Measurements from ENCODE around the gene B4GALT6.

Gene B4GALT6

GRCh38 chr18:31701744-31702143 lies 17.4 kb upstream of the B4GALT6 start:
- peaks cover 3% of the 10 kb centered on the region for H3K9me3 Mint-ChIP-seq
- no peak overlapping the region for H3K27ac Mint-ChIP-seq
- H3K27me3 Mint-ChIP-seq, result peaks cover 17% of the 10 kb centered on the region
- no peak overlapping the region for H3K4me3 Mint-ChIP-seq
- H3K4me1 Mint-ChIP-seq, result no peaks in the 10 kb centered on the region
- no peaks in the 10 kb centered on the region for H3K36me3 Mint-ChIP-seq
- ATAC-seq, result no peak

GRCh38 chr18:31700990-31701389 lies 16.6 kb upstream of the B4GALT6 start:
- H3K4me1 Mint-ChIP-seq, result no peaks in the 10 kb centered on the region
- ATAC-seq, result no peak
- no peak overlapping the region for H3K4me3 Mint-ChIP-seq
- H3K27ac Mint-ChIP-seq, result no peak overlapping the region
- peaks cover 3% of the 10 kb centered on the region for H3K9me3 Mint-ChIP-seq
- H3K27me3 Mint-ChIP-seq, result peaks cover 21% of the 10 kb centered on the region
- no peaks in the 10 kb centered on the region for H3K36me3 Mint-ChIP-seq

GRCh38 chr18:31697351-31698298 lies 13.2 kb upstream of the B4GALT6 start:
- no peak for ATAC-seq
- Mint-ChIP-seq H3K4me3 (no peak overlapping the region), H3K27me3 (peaks cover 32% of the 10 kb centered on the region), H3K4me1 (no peaks in the 10 kb centered on the region), H3K9me3 (peaks cover 3% of the 10 kb centered on the region), H3K27ac (no peak overlapping the region), H3K36me3 (no peaks in the 10 kb centered on the region)

GRCh38 chr18:31695989-31696388 lies 11.6 kb upstream of the B4GALT6 start:
- H3K9me3 Mint-ChIP-seq, result peaks cover 3% of the 10 kb centered on the region
- H3K4me1 Mint-ChIP-seq, result no peaks in the 10 kb centered on the region
- H3K4me3 Mint-ChIP-seq, result no peak overlapping the region
- H3K27ac Mint-ChIP-seq, result no peak overlapping the region
- no peaks in the 10 kb centered on the region for H3K36me3 Mint-ChIP-seq
- no peak for ATAC-seq
- H3K27me3 Mint-ChIP-seq, result peaks cover 32% of the 10 kb centered on the region

GRCh38 chr18:31694297-31694696 lies 9.9 kb upstream of the B4GALT6 start:
- Mint-ChIP-seq H3K36me3 (no peaks in the 10 kb centered on the region), H3K27ac (no peak overlapping the region), H3K4me3 (no peak overlapping the region), H3K27me3 (peaks cover 32% of the 10 kb centered on the region), H3K4me1 (no peaks in the 10 kb centered on the region), H3K9me3 (peaks cover 3% of the 10 kb centered on the region)
- ATAC-seq, result no peak

- no peak overlapping the region for H3K4me3 Mint-ChIP-seq
- peaks cover 9% of the 10 kb centered on the region for H3K4me1 Mint-ChIP-seq
- H3K36me3 Mint-ChIP-seq, result no peaks in the 10 kb centered on the region
- H3K27me3 Mint-ChIP-seq, result peaks cover 11% of the 10 kb centered on the region
- no peak overlapping the region for H3K27ac Mint-ChIP-seq
- H3K9me3 Mint-ChIP-seq, result no peaks in the 10 kb centered on the region
- no peak for ATAC-seq
Observed at GRCh38 chr18:31688606-31689005, 4.2 kb upstream of the B4GALT6 start.

- Mint-ChIP-seq H3K9me3 (no peaks in the 10 kb centered on the region), H3K4me1 (peaks cover 9% of the 10 kb centered on the region), H3K36me3 (no peaks in the 10 kb centered on the region), H3K4me3 (no peak overlapping the region), H3K27me3 (peaks cover 14% of the 10 kb centered on the region), H3K27ac (no peak overlapping the region)
- no peak for ATAC-seq
Observed at GRCh38 chr18:31686986-31687928, 2.9 kb upstream of the B4GALT6 start.

GRCh38 chr18:31686572-31686971 lies 2.2 kb upstream of the B4GALT6 start:
- Mint-ChIP-seq H3K27me3 (peaks cover 17% of the 10 kb centered on the region), H3K4me1 (peaks cover 9% of the 10 kb centered on the region), H3K36me3 (no peaks in the 10 kb centered on the region), H3K4me3 (no peak overlapping the region), H3K27ac (no peak overlapping the region), H3K9me3 (no peaks in the 10 kb centered on the region)
- ATAC-seq, result no peak

- Mint-ChIP-seq H3K9me3 (no peaks in the 10 kb centered on the region), H3K36me3 (no peaks in the 10 kb centered on the region), H3K4me1 (peaks cover 9% of the 10 kb centered on the region), H3K4me3 (peak overlapping the region; percentile 79), H3K27ac (no peak overlapping the region), H3K27me3 (peaks cover 29% of the 10 kb centered on the region)
- peak; percentile 83 for ATAC-seq
Observed at GRCh38 chr18:31685097-31686082, 1.0 kb upstream of the B4GALT6 start.

- Mint-ChIP-seq H3K4me1 (peaks cover 9% of the 10 kb centered on the region), H3K27me3 (peaks cover 36% of the 10 kb centered on the region)
- ATAC-seq, result no peak
Observed at GRCh38 chr18:31683968-31684278, 458 bp downstream of the B4GALT6 start.

GRCh38 chr18:31683106-31683505 lies 1.3 kb downstream of the B4GALT6 start:
- no peak for ATAC-seq
- Mint-ChIP-seq H3K36me3 (no peaks in the 10 kb centered on the region), H3K4me1 (peaks cover 9% of the 10 kb centered on the region), H3K4me3 (no peak overlapping the region), H3K27ac (no peak overlapping the region), H3K27me3 (peaks cover 36% of the 10 kb centered on the region), H3K9me3 (no peaks in the 10 kb centered on the region)

More at GRCh38 chr18:31683968-31684278, 458 bp downstream of the B4GALT6 start:
- H3K27ac Mint-ChIP-seq, result peak overlapping the region; percentile 62
- H3K4me3 Mint-ChIP-seq, result peak overlapping the region; percentile 90
- no peaks in the 10 kb centered on the region for H3K9me3 Mint-ChIP-seq
- no peaks in the 10 kb centered on the region for H3K36me3 Mint-ChIP-seq

GRCh38 chr18:31680831-31681568 lies 3.4 kb downstream of the B4GALT6 start:
- ATAC-seq, result no peak
- Mint-ChIP-seq H3K4me3 (no peak overlapping the region), H3K9me3 (no peaks in the 10 kb centered on the region), H3K27me3 (peaks cover 36% of the 10 kb centered on the region), H3K27ac (no peak overlapping the region), H3K36me3 (no peaks in the 10 kb centered on the region), H3K4me1 (peaks cover 9% of the 10 kb centered on the region)

- H3K4me1 Mint-ChIP-seq, result peaks cover 9% of the 10 kb centered on the region
- no peaks in the 10 kb centered on the region for H3K36me3 Mint-ChIP-seq
- no peaks in the 10 kb centered on the region for H3K9me3 Mint-ChIP-seq
- H3K4me3 Mint-ChIP-seq, result no peak overlapping the region
- H3K27ac Mint-ChIP-seq, result no peak overlapping the region
- peaks cover 36% of the 10 kb centered on the region for H3K27me3 Mint-ChIP-seq
- no peak for ATAC-seq
Observed at GRCh38 chr18:31680433-31680811, 4.0 kb downstream of the B4GALT6 start.

- H3K4me3 Mint-ChIP-seq, result no peak overlapping the region
- no peaks in the 10 kb centered on the region for H3K9me3 Mint-ChIP-seq
- H3K4me1 Mint-ChIP-seq, result peaks cover 9% of the 10 kb centered on the region
- H3K27me3 Mint-ChIP-seq, result peaks cover 36% of the 10 kb centered on the region
- no peaks in the 10 kb centered on the region for H3K36me3 Mint-ChIP-seq
- H3K27ac Mint-ChIP-seq, result no peak overlapping the region
- no peak for ATAC-seq
Observed at GRCh38 chr18:31679791-31680432, 4.5 kb downstream of the B4GALT6 start.
